Panc1 (cell line): ENCODE results near the gene HAPLN1.
"Not testable (repeated sequence)": the region's sequence is repeated elsewhere in the genome, so short reads cannot be mapped to it uniquely, and the experiment has no call there.

ENCODE experiments used
- CTCF ChIP-seq: fragments of 450-650 bp; IDR thresholded peaks from 2 replicates; pipeline ENCODE4 v1.5.1; 2017; ENCODE audit warnings: mild to moderate bottlenecking
- POLR2AphosphoS5 ChIP-seq: IDR thresholded peaks from 2 replicates; pipeline ENCODE4 v1.6.1; 2012; ENCODE audit warnings: mild to moderate bottlenecking, low read depth, low read length, moderate library complexity
- REST ChIP-seq, 2 experiments: IDR thresholded peaks; 2 replicates each; pipeline ENCODE4 v1.6.1; 2011 to 2012; ENCODE audit warnings: low read depth in 2 of 2, control low read depth in 1 of 2, low read length in 1 of 2, mild to moderate bottlenecking in 1 of 2, moderate library complexity in 1 of 2; ENCODE audit not compliant: insufficient read depth in 1 of 2
- SIN3A ChIP-seq: IDR thresholded peaks from 2 replicates; pipeline ENCODE4 v1.6.1; 2012; ENCODE audit warnings: low read depth, mild to moderate bottlenecking, low read length, moderate library complexity, borderline replicate concordance; ENCODE audit not compliant: insufficient read depth
- TCF7L2 ChIP-seq: IDR thresholded peaks from 2 replicates; pipeline ENCODE4 v1.6.1; 2011; ENCODE audit warnings: mild to moderate bottlenecking, low read depth, low read length, inconsistent platforms

- not testable (repeated sequence) for TF ChIP-seq CTCF; POLR2AphosphoS5; REST (IDR thresholded peaks at IDR 0.05; ENCODE audit: insufficient read depth in 1 of 2, low read depth in 2 of 2, low read length in 1 of 2); TCF7L2; SIN3A
Measured at GRCh38 chr5:83735058-83735457, 14.4 kb upstream of the HAPLN1 start.
